ENCODE data around the gene PF4V1. TPM values are rescaled to one million over a fixed set of nuclear protein-coding genes. Genes with fewer than 3 reads are reported as not detected.

Gene PF4V1
- total RNA-seq, result not detected in 2 replicates

- Mint-ChIP-seq H3K4me3 (ENCODE audit: low read depth) (no peak within 1 kb of the TSS), H3K36me3 (ENCODE audit: low read depth) (no peaks in the 10 kb centered on the region), H3K27ac (no peak within 1 kb of the TSS), H3K27me3 (ENCODE audit: low read depth) (peaks cover 5% of the 10 kb centered on the region), H3K9me3 (no peaks in the 10 kb centered on the region), H3K4me1 (ENCODE audit: low read depth) (no peaks in the 10 kb centered on the region)
- no peak for DNase-seq (ENCODE audit: low spot score)
- intact Hi-C loops (cut with micrococcal nuclease), result no loop called here
Observed at GRCh38 chr4:73853246-73853704, at the start of gene PF4V1. TSS of gene PF4V1 (plus strand) at chr4:73853296. CDS start at chr4:73853363, 67 bp downstream.

GRCh38 chr4:73810191-73810590 lies 42.9 kb upstream of the PF4V1 start:
- Mint-ChIP-seq H3K27ac (no peak overlapping the region), H3K36me3 (ENCODE audit: low read depth) (no peaks in the 10 kb centered on the region), H3K9me3 (no peaks in the 10 kb centered on the region), H3K4me3 (ENCODE audit: low read depth) (no peak overlapping the region), H3K4me1 (ENCODE audit: low read depth) (peaks cover 6% of the 10 kb centered on the region), H3K27me3 (ENCODE audit: low read depth) (peaks cover 5% of the 10 kb centered on the region)
- no peak for DNase-seq (ENCODE audit: low spot score)
- intact Hi-C loops (cut with micrococcal nuclease), result no loop called here

GRCh38 chr4:73811841-73812240 lies 41.3 kb upstream of the PF4V1 start:
- no peaks in the 10 kb centered on the region for H3K36me3 Mint-ChIP-seq (ENCODE audit: low read depth)
- H3K4me3 Mint-ChIP-seq (ENCODE audit: low read depth), result no peak overlapping the region
- intact Hi-C loops (cut with micrococcal nuclease), result no loop called here
- H3K27ac Mint-ChIP-seq, result no peak overlapping the region
- H3K27me3 Mint-ChIP-seq (ENCODE audit: low read depth), result peaks cover 3% of the 10 kb centered on the region
- peaks cover 12% of the 10 kb centered on the region for H3K4me1 Mint-ChIP-seq (ENCODE audit: low read depth)
- H3K9me3 Mint-ChIP-seq, result no peaks in the 10 kb centered on the region
- no peak for DNase-seq (ENCODE audit: low spot score)

- H3K9me3 Mint-ChIP-seq, result no peaks in the 10 kb centered on the region
- intact Hi-C loops (cut with micrococcal nuclease), result no loop called here
- H3K27ac Mint-ChIP-seq, result no peak overlapping the region
- H3K4me1 Mint-ChIP-seq (ENCODE audit: low read depth), result peaks cover 13% of the 10 kb centered on the region
- no peak overlapping the region for H3K4me3 Mint-ChIP-seq (ENCODE audit: low read depth)
- no peak for DNase-seq (ENCODE audit: low spot score)
- no peaks in the 10 kb centered on the region for H3K27me3 Mint-ChIP-seq (ENCODE audit: low read depth)
- no peaks in the 10 kb centered on the region for H3K36me3 Mint-ChIP-seq (ENCODE audit: low read depth)
Observed at GRCh38 chr4:73814679-73815078, 38.4 kb upstream of the PF4V1 start.

GRCh38 chr4:73815145-73815544 lies 38.0 kb upstream of the PF4V1 start:
- no peak overlapping the region for H3K4me3 Mint-ChIP-seq (ENCODE audit: low read depth)
- H3K4me1 Mint-ChIP-seq (ENCODE audit: low read depth), result peaks cover 13% of the 10 kb centered on the region
- DNase-seq (ENCODE audit: low spot score), result no peak
- intact Hi-C loops (cut with micrococcal nuclease), result no loop called here
- no peak overlapping the region for H3K27ac Mint-ChIP-seq
- no peaks in the 10 kb centered on the region for H3K9me3 Mint-ChIP-seq
- no peaks in the 10 kb centered on the region for H3K27me3 Mint-ChIP-seq (ENCODE audit: low read depth)
- no peaks in the 10 kb centered on the region for H3K36me3 Mint-ChIP-seq (ENCODE audit: low read depth)

GRCh38 chr4:73816814-73817213 lies 36.3 kb upstream of the PF4V1 start:
- Mint-ChIP-seq H3K9me3 (no peaks in the 10 kb centered on the region), H3K4me1 (ENCODE audit: low read depth) (peaks cover 13% of the 10 kb centered on the region), H3K27ac (no peak overlapping the region), H3K36me3 (ENCODE audit: low read depth) (no peaks in the 10 kb centered on the region), H3K27me3 (ENCODE audit: low read depth) (no peaks in the 10 kb centered on the region), H3K4me3 (ENCODE audit: low read depth) (no peak overlapping the region)
- no peak for DNase-seq (ENCODE audit: low spot score)
- intact Hi-C loops (cut with micrococcal nuclease), result no loop called here

GRCh38 chr4:73817341-73817740 lies 35.8 kb upstream of the PF4V1 start:
- intact Hi-C loops (cut with micrococcal nuclease), result no loop called here
- Mint-ChIP-seq H3K36me3 (ENCODE audit: low read depth) (no peaks in the 10 kb centered on the region), H3K9me3 (no peaks in the 10 kb centered on the region)

GRCh38 chr4:73821325-73821724 lies 31.8 kb upstream of the PF4V1 start:
- no peak for DNase-seq (ENCODE audit: low spot score)
- Mint-ChIP-seq H3K27ac (no peak overlapping the region), H3K4me1 (ENCODE audit: low read depth) (peaks cover 2% of the 10 kb centered on the region), H3K4me3 (ENCODE audit: low read depth) (no peak overlapping the region), H3K9me3 (no peaks in the 10 kb centered on the region), H3K27me3 (ENCODE audit: low read depth) (peaks cover 2% of the 10 kb centered on the region), H3K36me3 (ENCODE audit: low read depth) (no peaks in the 10 kb centered on the region)
- intact Hi-C loops (cut with micrococcal nuclease), result no loop called here

More at GRCh38 chr4:73817341-73817740, 35.8 kb upstream of the PF4V1 start:
- H3K4me3 Mint-ChIP-seq (ENCODE audit: low read depth), result no peak overlapping the region
- peaks cover 13% of the 10 kb centered on the region for H3K4me1 Mint-ChIP-seq (ENCODE audit: low read depth)
- H3K27me3 Mint-ChIP-seq (ENCODE audit: low read depth), result peaks cover 2% of the 10 kb centered on the region
- H3K27ac Mint-ChIP-seq, result no peak overlapping the region
- DNase-seq (ENCODE audit: low spot score), result no peak

GRCh38 chr4:73822389-73822788 lies 30.7 kb upstream of the PF4V1 start:
- H3K27me3 Mint-ChIP-seq (ENCODE audit: low read depth), result peaks cover 2% of the 10 kb centered on the region
- no peak overlapping the region for H3K27ac Mint-ChIP-seq
- H3K4me1 Mint-ChIP-seq (ENCODE audit: low read depth), result no peaks in the 10 kb centered on the region
- H3K9me3 Mint-ChIP-seq, result peaks cover 4% of the 10 kb centered on the region
- intact Hi-C loops (cut with micrococcal nuclease), result no loop called here
- no peak overlapping the region for H3K4me3 Mint-ChIP-seq (ENCODE audit: low read depth)
- DNase-seq (ENCODE audit: low spot score), result no peak
- no peaks in the 10 kb centered on the region for H3K36me3 Mint-ChIP-seq (ENCODE audit: low read depth)

GRCh38 chr4:73822812-73823504 lies 30.1 kb upstream of the PF4V1 start:
- intact Hi-C loops (cut with micrococcal nuclease), result no loop called here
- no peaks in the 10 kb centered on the region for H3K4me1 Mint-ChIP-seq (ENCODE audit: low read depth)

GRCh38 chr4:73823760-73824159 lies 29.3 kb upstream of the PF4V1 start:
- no peak overlapping the region for H3K27ac Mint-ChIP-seq
- intact Hi-C loops (cut with micrococcal nuclease), result no loop called here
- no peak for DNase-seq (ENCODE audit: low spot score)
- H3K27me3 Mint-ChIP-seq (ENCODE audit: low read depth), result peaks cover 2% of the 10 kb centered on the region
- no peaks in the 10 kb centered on the region for H3K4me1 Mint-ChIP-seq (ENCODE audit: low read depth)
- H3K36me3 Mint-ChIP-seq (ENCODE audit: low read depth), result no peaks in the 10 kb centered on the region
- H3K4me3 Mint-ChIP-seq (ENCODE audit: low read depth), result no peak overlapping the region
- peaks cover 4% of the 10 kb centered on the region for H3K9me3 Mint-ChIP-seq

More at GRCh38 chr4:73822812-73823504, 30.1 kb upstream of the PF4V1 start:
- Mint-ChIP-seq H3K27ac (no peak overlapping the region), H3K9me3 (peaks cover 4% of the 10 kb centered on the region), H3K27me3 (ENCODE audit: low read depth) (peaks cover 2% of the 10 kb centered on the region), H3K36me3 (ENCODE audit: low read depth) (no peaks in the 10 kb centered on the region), H3K4me3 (ENCODE audit: low read depth) (no peak overlapping the region)
- no peak for DNase-seq (ENCODE audit: low spot score)

- intact Hi-C loops (cut with micrococcal nuclease), result no loop called here
- Mint-ChIP-seq H3K4me3 (ENCODE audit: low read depth) (no peak overlapping the region), H3K9me3 (peaks cover 4% of the 10 kb centered on the region), H3K27me3 (ENCODE audit: low read depth) (no peaks in the 10 kb centered on the region), H3K36me3 (ENCODE audit: low read depth) (no peaks in the 10 kb centered on the region), H3K27ac (no peak overlapping the region), H3K4me1 (ENCODE audit: low read depth) (no peaks in the 10 kb centered on the region)
- no peak for DNase-seq (ENCODE audit: low spot score)
Observed at GRCh38 chr4:73828956-73829355, 24.1 kb upstream of the PF4V1 start.

GRCh38 chr4:73831569-73831968 lies 21.5 kb upstream of the PF4V1 start:
- intact Hi-C loops (cut with micrococcal nuclease), result no loop called here
- DNase-seq (ENCODE audit: low spot score), result no peak
- Mint-ChIP-seq H3K36me3 (ENCODE audit: low read depth) (no peaks in the 10 kb centered on the region), H3K4me1 (ENCODE audit: low read depth) (no peaks in the 10 kb centered on the region), H3K4me3 (ENCODE audit: low read depth) (no peak overlapping the region), H3K27ac (no peak overlapping the region), H3K27me3 (ENCODE audit: low read depth) (peaks cover 4% of the 10 kb centered on the region), H3K9me3 (peaks cover 4% of the 10 kb centered on the region)

Measured in activated T-helper 2 cell treated with anti-CD3 and anti-CD28 coated beads, Interferon-gamma antibody, Interleukin-2, Interleukin-4, amounts not matched to agents 10 μg/mL and 5 μg/mL and 100 μg/mL, durations not matched to agents 14 hours and 24 hours and 36 hours (primary cell).